ENCODE measurements around the gene SLC45A1.

DNA sequence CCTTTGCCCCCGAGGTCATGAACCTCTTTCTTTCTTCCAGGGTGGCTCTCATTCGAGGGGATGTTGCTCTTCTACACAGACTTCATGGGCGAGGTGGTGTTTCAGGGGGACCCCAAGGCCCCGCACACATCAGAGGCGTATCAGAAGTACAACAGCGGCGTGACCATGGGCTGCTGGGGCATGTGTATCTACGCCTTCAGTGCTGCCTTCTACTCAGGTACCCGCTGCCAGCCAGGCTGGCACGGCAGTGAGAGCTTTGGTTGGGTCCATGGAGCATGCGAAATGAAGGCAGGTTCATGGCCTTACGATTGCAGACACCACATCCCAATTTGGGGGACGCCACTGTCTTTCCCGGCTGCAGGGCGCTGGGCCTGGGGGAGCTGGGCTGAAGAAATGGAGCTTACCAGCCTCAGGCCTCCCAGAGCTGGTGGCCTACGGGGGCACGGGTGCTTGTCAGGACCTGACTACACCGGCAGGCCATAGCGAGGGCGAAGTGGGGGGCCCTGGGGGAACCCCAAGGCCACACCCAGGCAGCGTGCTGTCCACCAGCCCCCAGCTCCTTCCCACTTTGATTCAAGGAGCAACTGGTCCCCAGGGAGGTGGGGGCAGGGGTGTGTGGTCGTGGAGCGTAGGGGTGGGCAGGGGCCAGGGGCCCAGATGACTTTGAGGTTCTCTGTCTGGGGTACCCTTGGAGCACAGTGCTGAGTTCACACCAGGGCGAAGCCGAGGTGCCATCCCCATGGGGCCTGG is 20.0 kb downstream of the SLC45A1 start:
- TF ChIP-seq, protein P1, sequence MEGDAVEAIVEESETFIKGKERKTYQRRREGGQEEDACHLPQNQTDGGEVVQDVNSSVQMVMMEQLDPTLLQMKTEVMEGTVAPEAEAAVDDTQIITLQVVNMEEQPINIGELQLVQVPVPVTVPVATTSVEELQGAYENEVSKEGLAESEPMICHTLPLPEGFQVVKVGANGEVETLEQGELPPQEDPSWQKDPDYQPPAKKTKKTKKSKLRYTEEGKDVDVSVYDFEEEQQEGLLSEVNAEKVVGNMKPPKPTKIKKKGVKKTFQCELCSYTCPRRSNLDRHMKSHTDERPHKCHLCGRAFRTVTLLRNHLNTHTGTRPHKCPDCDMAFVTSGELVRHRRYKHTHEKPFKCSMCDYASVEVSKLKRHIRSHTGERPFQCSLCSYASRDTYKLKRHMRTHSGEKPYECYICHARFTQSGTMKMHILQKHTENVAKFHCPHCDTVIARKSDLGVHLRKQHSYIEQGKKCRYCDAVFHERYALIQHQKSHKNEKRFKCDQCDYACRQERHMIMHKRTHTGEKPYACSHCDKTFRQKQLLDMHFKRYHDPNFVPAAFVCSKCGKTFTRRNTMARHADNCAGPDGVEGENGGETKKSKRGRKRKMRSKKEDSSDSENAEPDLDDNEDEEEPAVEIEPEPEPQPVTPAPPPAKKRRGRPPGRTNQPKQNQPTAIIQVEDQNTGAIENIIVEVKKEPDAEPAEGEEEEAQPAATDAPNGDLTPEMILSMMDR (conservative IDR thresholded peaks at IDR 0.05; ENCODE audit: low read depth, low read length) = no peak
- no peak for TF ChIP-seq MAZ (IDR thresholded peaks at IDR 0.05; ENCODE audit: borderline replicate concordance, low read depth, low read length)
- no peak for TF ChIP-seq POLR2A (IDR thresholded peaks at IDR 0.05; ENCODE audit: low read depth, low read length)
- no peak for TF ChIP-seq CHD1 (IDR thresholded peaks at IDR 0.05; ENCODE audit: low read depth, low read length)
- no peak for TF ChIP-seq SMC3 (IDR thresholded peaks at IDR 0.05; ENCODE audit: low read depth, low read length)
- TF ChIP-seq MXI1 (IDR thresholded peaks at IDR 0.05; ENCODE audit: borderline replicate concordance, low read depth, low read length) = no peak
- TF ChIP-seq RAD21 (IDR thresholded peaks at IDR 0.05; ENCODE audit: low read length) = no peak
- TF ChIP-seq BHLHE40 (IDR thresholded peaks at IDR 0.05; ENCODE audit: low read depth, low read length) = no peak
- TF ChIP-seq, protein P2, sequence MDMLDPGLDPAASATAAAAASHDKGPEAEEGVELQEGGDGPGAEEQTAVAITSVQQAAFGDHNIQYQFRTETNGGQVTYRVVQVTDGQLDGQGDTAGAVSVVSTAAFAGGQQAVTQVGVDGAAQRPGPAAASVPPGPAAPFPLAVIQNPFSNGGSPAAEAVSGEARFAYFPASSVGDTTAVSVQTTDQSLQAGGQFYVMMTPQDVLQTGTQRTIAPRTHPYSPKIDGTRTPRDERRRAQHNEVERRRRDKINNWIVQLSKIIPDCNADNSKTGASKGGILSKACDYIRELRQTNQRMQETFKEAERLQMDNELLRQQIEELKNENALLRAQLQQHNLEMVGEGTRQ (IDR thresholded peaks at IDR 0.05; ENCODE audit: low read depth, low read length) = no peak
- TF ChIP-seq, protein P3, sequence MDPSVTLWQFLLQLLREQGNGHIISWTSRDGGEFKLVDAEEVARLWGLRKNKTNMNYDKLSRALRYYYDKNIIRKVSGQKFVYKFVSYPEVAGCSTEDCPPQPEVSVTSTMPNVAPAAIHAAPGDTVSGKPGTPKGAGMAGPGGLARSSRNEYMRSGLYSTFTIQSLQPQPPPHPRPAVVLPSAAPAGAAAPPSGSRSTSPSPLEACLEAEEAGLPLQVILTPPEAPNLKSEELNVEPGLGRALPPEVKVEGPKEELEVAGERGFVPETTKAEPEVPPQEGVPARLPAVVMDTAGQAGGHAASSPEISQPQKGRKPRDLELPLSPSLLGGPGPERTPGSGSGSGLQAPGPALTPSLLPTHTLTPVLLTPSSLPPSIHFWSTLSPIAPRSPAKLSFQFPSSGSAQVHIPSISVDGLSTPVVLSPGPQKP (IDR thresholded peaks at IDR 0.05; ENCODE audit: borderline replicate concordance, low read depth, low read length) = no peak
- TF ChIP-seq FOS (IDR thresholded peaks at IDR 0.05; ENCODE audit: low read depth, low read length) = no peak
- no peak for TF ChIP-seq RCOR1 (IDR thresholded peaks at IDR 0.05; ENCODE audit: insufficient replicate concordance, low read length)
- TF ChIP-seq RFX5 (IDR thresholded peaks at IDR 0.05; ENCODE audit: low read depth, low read length) = no peak

Data from IMR-90 (cell line).